Measurements from ENCODE around the gene SUMO3.

The SUMO3 gene

DNA sequence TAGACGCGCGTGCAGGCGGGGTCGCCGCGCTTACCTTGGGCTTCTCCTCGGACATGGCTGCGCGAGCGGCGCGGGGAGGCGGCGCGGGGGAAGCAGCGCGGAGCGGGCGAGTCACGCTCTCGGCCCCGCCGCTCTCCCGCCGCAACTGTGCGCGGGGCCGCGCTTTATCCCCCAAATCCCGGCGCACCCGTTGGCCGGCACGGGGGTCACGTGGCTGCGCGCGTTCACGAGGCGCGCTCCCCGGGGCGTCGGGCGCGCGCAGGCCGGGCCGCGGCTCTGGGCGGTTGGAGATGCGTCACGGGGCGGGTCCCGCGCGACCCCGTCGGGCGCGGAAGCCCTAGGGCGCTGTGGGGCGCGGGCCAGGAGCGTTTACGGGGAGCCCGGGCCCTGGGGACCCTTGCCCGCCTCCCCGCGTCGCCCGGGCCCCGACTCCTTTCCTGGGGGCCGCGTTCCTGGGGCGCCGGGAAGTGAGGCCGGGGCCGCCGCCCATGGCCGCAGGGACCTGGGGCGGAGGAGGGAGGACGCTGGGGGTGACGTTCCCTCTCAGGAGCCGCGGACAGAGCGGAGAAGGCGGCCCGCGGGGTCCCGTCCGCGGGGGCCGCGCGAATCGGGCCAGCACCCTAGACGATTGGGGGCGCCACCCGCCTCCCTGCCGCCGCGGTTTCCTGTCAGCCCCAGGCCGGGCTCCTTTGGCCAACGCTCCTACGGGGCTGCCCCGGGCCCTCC, at the start of gene SUMO3:
Gene SUMO3, minus strand, starts transcription at position 149 of the 726 bp plus-strand sequence. Its CDS starts 94 bp downstream, at position 55.
- in situ Hi-C loops (cut with HindIII; ENCODE audit: low sequenced_read_pairs) = no loop called here

DNA sequence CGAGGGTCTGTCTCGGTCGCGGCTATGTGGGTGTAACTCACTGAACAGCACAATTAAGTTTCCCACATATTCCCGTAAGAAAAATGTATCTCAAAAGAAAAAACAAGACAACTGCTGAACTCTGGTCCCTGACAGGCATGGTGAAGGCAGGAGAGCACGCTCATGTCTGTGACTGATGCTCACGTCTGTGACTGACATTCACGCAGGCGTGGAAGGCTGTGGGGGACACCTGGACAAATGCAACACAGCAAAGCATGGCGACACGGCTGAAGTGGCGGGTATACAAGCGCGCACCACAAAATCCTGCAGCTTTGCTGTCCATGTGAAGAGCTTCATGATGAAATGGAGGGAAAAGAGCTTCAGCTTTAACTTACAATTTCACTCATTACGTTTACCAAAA, 49.6 kb upstream of the SUMO3 start:
- in situ Hi-C loops (cut with HindIII; ENCODE audit: low sequenced_read_pairs) = no loop called here

DNA sequence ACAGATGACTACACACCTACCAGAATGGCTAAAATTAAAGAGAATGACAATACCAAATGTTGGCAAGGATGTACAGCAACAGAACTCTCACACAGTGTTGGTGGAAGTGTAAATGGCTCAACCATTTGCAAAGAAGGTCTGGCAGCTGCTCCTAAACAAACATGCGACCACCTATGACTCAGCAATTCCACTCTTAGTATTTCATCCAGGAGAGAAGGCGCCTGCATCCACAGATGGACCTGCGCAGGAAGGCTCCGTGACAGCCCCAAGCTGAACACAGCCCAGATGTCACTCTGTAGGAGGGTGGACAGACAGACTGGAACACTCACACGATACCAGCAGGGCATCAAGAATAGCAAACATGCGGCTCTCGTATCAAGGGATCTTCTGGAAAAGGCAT, 48.9 kb upstream of the SUMO3 start:
- in situ Hi-C loops (cut with HindIII; ENCODE audit: low sequenced_read_pairs) = no loop called here

DNA sequence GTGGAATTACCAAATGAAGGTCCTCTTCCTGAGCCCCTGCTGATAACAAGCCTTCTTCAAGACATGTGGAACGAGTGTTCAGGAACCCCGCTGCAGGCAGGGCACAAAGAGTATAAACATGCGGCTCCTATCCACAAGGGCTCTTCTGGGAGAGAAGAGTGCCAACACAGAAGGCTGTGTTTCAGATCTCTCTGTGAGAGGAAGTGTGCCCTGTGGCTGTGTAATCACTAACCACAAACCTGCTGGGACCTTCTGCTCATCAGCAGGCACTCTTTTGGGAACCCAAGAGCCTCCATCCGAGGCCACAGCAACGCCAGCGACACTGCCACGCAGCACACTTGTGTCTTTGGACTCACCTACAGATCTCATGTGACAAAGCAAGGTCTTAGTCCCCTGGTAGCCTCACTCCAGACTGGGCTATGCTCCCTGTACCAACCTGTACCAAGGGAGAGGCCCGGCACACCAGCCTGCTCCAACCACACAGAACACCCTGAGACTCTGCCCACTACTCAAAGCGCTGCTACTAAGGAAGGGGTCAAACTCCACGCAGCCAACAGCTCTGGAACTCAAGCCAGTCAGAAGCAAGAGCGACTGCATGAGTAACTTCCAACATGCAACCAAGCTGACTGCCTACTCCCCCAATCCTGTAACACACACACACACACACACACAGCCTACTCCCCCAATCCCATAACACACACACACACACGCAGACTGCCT, 47.9 kb upstream of the SUMO3 start:
- in situ Hi-C loops (cut with HindIII; ENCODE audit: low sequenced_read_pairs) = no loop called here

DNA sequence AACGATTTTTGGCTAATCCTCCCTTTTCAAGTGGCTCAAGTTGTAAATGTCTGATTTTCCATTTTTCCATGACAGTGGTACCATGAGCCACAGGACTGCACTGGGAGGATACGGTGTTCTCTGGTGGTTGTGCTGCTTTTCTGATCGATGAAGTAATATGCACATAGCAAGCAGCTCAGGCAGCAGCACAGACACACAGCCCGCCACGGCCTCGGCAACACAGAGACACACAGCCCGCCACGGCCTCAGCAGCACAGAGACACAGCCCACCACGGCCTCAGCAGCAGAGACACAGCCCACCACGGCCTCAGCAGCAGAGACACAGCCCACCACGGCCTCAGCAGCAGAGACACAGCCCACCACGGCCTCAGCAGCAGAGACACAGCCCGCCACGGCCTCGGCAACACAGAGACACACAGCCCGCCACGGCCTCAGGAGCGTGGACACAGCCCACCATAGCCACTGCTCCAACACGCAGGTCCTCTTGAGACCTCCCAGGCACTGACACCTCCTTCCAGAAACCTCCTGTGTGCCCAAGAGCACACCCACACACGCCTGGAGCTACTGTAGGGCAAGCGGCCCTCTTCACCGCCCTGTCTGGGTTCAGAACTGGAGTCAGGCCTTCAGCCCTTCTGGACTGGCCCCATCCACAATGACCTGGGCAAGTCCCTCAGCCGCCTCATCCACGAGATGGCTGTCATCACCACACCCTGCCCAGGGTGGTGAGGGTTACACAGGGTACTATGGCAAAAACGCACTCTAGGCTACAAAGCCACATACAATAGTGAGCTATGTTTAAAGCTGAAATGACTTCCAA, 45.2 kb upstream of the SUMO3 start:
- in situ Hi-C loops (cut with HindIII; ENCODE audit: low sequenced_read_pairs) = no loop called here

DNA sequence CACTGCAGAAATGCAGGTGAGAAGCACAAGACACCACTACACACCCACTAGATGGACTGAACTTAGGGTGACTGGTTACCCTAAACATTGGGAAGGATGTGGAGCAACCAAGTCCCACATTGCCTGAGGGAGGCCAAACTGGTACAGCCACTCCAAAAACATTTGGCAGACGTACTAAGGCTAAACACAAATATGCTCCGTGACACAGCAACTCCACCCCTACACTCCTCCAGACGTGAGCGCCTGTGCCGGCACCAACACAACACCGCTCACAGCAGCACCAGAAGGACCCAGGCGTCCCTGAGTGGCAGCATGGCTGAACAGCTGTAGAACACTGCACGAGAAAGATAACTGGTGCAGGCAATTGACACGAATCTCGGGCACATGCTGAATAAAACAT, 40.9 kb upstream of the SUMO3 start:
- in situ Hi-C loops (cut with HindIII; ENCODE audit: low sequenced_read_pairs) = no loop called here

DNA sequence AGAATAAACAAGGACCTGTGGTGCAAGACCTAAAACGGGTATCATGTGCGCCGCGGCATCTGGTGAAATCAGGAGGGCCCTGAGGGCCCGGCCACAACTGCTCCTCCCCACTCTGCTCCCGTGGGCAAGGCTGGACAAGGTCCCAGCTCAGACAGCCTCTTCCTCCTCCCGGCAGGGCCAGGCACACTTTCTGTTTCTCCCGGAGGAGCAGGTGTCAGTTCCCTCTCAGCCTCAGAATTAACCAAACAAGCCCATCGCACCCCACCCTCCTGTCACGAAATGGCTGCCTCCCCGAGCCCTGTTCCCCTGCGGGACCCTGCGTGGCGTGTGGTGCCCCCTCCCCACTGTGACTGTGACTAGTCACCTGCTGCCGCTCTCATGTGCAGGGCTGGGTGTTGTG, 40.4 kb upstream of the SUMO3 start:
- in situ Hi-C loops (cut with HindIII; ENCODE audit: low sequenced_read_pairs) = no loop called here

DNA sequence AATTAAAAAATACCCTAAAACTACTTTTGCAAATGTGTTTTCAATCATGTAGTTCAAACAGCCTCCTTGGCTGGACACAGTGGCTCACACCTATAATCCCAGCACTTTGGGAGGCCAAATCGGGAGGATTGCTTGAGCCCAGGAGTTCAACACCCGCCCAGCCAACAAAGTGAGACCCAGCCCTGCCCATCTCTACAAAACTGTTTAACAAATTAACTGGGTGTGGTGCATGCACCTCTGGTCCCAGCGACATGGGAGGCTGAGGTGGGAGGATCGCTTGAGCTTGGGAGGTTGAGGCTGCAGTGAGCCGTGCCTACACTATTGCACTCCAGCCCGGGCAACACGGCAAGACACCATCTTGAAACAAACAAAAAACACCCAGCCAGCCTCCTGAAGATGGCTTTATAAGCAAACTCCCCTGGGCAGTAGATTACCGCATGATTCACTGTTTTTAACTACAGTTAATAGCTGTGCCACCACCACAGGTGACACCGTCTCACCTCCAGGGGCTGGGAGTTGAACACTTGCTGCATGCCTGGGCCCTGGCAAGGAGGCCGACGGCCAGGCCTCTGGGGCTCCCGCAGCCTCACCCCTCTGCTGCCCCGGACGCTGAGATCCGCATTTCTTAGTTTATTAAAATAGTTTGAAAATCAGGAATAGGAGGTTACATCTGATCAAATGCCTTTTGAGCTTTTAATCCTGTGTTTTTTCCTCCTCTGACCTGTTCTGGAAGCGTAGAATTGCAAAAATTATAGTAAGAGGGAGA, 39.4 kb upstream of the SUMO3 start:
- in situ Hi-C loops (cut with HindIII; ENCODE audit: low sequenced_read_pairs) = no loop called here

DNA sequence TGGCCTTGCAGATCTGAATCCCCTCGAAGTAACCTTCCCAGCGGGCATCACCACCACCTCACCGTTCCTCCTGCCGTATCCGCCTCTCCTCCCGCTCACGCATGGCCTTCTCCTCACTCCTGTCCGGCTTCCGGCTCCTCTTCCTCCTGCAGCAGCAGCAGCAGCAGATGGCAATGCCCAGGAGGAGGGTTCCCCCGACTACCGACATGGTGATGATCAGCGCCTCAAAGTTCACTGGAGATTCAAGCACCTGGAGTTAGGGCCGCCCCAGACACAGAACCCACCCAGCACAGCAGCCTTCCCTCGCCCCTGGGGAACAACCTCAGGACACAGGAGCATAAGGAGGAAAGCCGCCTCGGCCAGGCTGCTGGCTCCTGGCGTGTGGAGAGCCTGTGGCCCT, 38.3 kb upstream of the SUMO3 start:
- in situ Hi-C loops (cut with HindIII; ENCODE audit: low sequenced_read_pairs) = no loop called here

DNA sequence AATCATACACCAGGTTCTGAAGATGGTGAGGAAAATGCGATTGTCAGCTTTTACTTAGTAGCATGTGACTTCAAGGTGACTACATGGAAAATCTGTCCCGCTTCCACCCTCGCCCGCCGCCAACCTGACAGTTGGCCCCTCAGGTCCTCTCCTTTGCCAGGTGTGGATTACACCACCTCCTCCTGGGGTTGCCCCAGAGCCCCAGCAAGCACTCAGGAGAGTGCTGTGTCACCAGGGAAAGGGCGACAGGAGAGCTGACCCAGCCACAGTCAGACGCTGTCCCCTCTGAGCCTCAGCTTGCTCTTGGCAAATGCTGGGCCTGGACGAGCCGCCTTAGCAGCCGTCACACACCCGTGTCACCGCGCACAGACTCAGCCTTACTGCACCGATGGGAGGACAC, 37.7 kb upstream of the SUMO3 start:
- in situ Hi-C loops (cut with HindIII; ENCODE audit: low sequenced_read_pairs) = no loop called here

DNA sequence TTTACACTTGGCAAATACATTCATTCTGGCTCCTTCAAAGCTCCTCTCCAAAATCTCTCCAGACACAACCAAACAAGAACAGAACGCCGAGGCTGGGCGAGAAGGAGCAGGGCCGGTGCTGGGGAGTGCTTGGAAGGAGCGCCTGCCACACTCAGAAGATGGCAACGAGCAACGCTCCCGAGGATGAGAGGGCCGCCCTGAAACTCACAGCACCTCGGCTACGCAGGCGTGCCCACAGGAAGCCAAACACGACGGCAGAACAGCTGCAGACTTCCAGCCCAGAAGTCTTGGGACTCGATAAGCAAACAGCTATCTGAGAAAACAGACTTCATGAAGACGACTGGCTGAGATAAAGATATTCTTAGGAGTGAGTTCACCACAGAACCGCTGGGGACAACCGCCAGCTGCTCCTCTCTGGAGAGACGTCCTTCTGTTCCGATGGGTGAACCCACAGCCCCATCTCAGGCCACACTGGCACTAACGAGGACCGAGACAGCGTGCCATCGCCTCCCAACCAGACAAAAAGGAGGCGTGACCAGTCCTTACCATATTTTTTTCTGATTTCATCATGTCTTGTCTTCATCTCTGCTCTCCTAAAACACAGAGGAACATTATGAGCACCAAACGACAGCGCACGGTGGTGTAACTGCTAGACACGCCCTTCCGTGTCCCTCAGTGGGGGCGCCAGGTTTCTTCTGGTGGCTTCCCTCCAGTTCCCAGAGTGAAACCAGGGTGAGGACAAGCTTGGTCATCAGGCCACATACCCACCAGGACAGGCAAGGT, 37.0 kb upstream of the SUMO3 start:
- in situ Hi-C loops (cut with HindIII; ENCODE audit: low sequenced_read_pairs) = no loop called here

DNA sequence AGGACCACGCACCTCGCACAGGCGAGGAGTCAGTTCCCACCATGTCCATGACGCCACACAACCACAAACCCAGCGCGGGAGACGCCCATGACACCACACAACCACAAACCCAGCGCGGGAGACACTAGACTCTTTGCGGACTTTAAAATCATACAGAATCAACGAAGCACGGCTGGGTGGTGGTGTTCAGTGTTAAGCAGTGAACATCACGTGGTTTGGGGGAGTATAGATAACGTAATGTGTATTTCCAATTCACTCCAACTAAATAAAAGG, 36.5 kb upstream of the SUMO3 start:
- in situ Hi-C loops (cut with HindIII; ENCODE audit: low sequenced_read_pairs) = no loop called here

DNA sequence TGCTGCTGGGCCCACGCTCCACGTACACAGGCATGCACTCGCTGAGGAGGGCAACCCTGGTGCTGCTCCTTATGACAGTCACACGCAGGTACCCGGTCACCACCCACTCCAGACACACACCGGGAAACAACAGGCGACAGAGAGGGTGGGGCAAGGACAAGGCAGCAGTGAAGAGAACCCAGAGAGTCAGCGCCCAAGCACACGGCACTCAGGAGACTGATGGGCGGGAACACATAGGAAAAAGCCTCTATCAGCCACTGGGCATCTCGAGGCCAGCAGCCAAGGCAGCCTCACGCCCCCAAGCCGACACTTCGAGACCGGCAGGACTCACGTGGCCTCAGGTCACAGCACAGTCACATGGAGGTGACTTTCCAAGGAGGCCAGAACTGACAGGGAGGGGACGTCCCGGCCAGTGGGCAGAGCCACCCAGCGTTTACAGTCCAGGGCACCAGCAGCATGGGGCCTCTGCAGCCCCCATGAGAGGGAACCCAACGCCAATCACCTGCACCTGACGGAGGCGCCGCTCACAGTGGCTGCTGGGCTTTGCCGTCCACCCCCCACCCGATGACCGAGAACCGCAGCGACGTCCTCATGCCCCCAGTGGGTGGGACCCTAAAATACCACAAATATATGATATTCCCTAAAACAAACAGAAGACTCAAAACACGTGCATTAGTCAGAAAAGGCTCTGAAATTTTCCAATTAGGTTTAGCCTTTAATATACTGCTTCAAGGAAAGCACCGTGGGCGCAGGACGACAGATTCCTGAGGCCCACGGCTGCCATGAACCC, 35.9 kb upstream of the SUMO3 start:
- in situ Hi-C loops (cut with HindIII; ENCODE audit: low sequenced_read_pairs) = no loop called here

DNA sequence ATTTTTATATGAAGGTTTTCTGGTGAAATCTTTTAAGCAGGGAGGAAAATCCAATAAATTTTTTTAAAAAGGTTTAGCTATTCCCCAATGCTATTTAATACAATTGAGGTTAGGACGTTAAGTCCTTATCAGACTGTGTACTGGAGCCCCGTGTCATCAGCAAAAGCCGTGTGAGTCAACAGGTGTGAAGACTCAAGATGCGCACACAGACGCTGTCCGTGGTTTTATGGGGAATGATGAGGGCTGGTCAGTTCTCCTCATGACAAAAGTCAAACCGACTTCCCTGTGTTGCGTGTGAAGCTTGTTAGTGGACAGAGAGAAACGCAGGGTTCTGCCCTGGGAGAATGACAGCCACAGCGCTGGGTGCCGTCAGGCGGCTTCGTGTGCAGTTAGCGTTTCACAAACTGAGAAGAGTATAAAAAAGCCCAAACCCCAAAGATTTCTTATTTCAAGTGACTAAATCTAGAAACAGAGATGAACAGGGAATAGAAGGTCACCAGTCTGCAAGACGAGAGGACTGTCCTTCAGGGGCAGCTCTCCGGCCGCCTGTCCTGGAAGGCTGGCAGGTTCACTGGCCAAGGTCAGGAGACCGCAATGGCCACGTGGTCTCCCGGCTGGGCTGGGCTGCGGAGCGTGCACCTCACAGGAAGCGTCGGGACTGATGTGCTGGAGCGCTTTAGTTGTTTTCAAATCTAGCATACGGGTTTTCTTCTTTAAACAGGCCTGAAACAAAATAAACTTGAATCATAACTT, 33.2 kb upstream of the SUMO3 start:
- in situ Hi-C loops (cut with HindIII; ENCODE audit: low sequenced_read_pairs) = no loop called here

DNA sequence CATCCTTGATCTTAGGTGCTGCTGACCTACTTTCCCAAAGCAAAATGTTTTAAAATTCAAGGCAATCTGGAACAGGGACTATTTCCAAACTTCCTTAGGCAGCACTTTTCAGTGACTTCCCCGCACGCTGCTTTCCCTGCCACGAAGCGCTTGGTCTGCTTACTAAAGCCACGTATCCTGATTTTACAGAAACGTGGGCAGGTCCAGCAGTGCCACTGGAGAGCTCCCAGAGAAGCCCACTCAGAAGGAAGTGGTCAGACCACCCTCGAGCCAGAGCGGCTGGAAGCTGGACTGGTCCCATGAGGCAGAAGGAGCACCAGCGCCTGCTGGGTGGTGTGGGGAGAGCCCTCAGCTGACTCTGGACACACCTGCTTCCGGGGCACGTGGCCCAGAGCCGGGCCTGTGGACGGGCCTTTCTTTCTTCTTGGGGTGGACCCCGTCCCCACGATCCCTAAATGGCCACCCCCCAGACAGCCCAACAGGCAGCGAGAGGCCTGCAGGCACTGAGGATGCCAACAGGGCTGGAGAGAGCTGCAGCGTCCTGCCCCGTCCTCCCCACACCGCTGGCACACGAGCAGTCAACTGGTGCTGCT, 32.4 kb upstream of the SUMO3 start:
- in situ Hi-C loops (cut with HindIII; ENCODE audit: low sequenced_read_pairs) = no loop called here

DNA sequence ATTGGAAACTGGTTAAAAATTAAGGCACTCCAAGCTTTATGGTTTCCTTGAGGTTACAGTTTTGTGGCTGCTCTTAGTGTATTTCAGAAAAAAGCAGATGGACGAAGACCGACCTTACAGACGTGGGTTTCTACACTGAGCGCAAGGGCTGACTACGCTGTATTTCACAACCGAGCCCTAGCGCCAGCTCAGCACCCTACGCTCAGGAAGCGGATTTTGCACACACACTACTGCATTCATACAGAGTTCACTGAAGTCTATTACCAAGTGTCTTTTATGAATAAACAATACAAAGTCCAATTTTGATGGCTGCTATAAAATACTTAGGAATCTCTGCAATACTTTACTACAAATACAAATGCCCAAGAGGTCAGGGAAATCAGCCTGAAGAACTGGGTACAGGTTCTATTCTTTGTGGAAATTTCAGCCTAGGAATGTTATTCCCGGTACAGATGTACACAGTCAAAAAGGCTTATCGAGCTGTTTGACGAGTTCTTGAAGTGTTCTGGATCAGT, 31.8 kb upstream of the SUMO3 start:
- in situ Hi-C loops (cut with HindIII; ENCODE audit: low sequenced_read_pairs) = no loop called here

DNA sequence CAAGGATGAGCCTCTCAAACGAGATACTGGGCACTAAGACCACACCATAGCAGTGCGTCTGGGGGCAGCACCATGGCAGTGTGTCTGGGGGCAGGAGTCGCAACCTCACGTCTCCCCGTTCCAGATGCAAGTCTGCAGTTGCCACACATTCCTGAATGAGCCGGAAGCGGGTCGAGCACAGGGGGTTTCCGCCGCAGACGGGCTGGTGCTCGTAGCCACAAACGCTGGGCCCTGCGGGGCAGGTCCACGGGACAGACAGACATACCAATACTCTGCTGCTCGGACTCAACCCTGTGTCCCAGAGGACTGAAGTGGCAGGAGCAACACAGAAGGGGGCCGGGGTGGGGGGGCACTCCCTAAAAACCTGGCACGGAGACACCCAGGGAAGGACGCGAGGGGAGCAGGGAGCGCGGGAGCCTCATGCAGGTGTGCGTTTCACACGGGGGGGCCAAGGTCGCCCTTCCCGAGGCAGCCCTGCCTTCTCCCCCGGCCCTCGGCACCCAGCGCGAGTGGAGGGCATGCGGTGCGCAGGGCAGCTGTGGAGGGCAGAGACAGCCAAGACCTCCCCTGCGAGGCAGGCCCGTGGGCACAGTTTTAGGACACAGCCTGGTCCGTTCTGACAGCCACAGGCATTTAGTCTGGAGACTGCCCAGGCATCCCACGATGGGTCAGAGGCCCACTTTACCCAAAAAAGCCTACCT, 31.1 kb upstream of the SUMO3 start:
- in situ Hi-C loops (cut with HindIII; ENCODE audit: low sequenced_read_pairs) = no loop called here

Measured in DLD1 (cell line).